Thoracic aorta (tissue), 2 donors: ENCODE measurements around the gene KTI12. TPM values are rescaled to one million over a fixed set of nuclear protein-coding genes. Genes with fewer than 3 reads are reported as not detected.
"Not testable (repeated sequence)": the region's sequence is repeated elsewhere in the genome, so short reads cannot be mapped to it uniquely, and the experiment has no call there.

Experiments
- ATAC-seq: fragments of 150-250 bp; one replicate; pipeline ENCODE4 v1.8.0; 2017; ENCODE audit warnings: low read depth; ENCODE audit not compliant: insufficient number of reproducible peaks, low FRiP score
- DNase-seq: peaks from one replicate; pipeline ENCODE4 v3.0.0-alpha.2; 2020; ENCODE audit warnings: low spot score
- H3K27ac ChIP-seq, 2 donors: fragments of 200-600 bp; sonication (generic); 1 replicate in 1 of 2; 2 replicates in 1 of 2; pipeline ENCODE4 v1.5.1; 2016; ENCODE audit warnings: mild to moderate bottlenecking in 2 of 2, moderate library complexity in 2 of 2
- H3K27me3 ChIP-seq: fragments of 200-600 bp; sonication (generic); replicated peaks from 2 replicates; pipeline ENCODE4 v1.6.0; 2016; ENCODE audit warnings: mild to moderate bottlenecking; ENCODE audit not compliant: insufficient read depth
- H3K36me3 ChIP-seq: fragments of 200-600 bp; sonication (generic); one replicate; pipeline ENCODE4 v1.5.1; 2016
- H3K4me1 ChIP-seq, 2 donors: fragments of 200-600 bp; sonication (generic); 1 replicate in 1 of 2; 2 replicates in 1 of 2; pipeline versions ENCODE4 v1.5.1 to v1.6.0; 2016; ENCODE audit warnings: low read depth in 2 of 2, mild to moderate bottlenecking in 1 of 2; ENCODE audit not compliant: control insufficient read depth in 1 of 2
- H3K4me3 ChIP-seq: fragments of 200-600 bp; sonication (generic); 2 replicates; pipeline ENCODE4 v1.5.1; 2016; ENCODE audit warnings: mild to moderate bottlenecking
- H3K9me3 ChIP-seq: fragments of 200-600 bp; sonication (generic); 2 replicates; pipeline ENCODE4 v1.5.1; 2016
- total RNA-seq, 2 donors: library from RNA; depleted of rRNA; stranded (reverse); fragments of >200 nt; gene quantifications; one replicate each; pipeline versions ENCODE4 v1.1.0 to v1.2.3, GENCODE V29; 2016
- TF ChIP-seq, protein P1 (sequence below): fragments of 200-600 bp; sonication (generic); IDR thresholded peaks from one replicate; pipeline ENCODE4 v1.5.1; 2019; ENCODE audit warnings: antibody characterized with exemption

Gene KTI12
- total RNA-seq, 2 donors from 2014 or later = 5.4 to 16.2 TPM

- no peak for ATAC-seq
Measured at GRCh38 chr1:52037909-52038308, 4.3 kb upstream of the KTI12 start.

DNA sequence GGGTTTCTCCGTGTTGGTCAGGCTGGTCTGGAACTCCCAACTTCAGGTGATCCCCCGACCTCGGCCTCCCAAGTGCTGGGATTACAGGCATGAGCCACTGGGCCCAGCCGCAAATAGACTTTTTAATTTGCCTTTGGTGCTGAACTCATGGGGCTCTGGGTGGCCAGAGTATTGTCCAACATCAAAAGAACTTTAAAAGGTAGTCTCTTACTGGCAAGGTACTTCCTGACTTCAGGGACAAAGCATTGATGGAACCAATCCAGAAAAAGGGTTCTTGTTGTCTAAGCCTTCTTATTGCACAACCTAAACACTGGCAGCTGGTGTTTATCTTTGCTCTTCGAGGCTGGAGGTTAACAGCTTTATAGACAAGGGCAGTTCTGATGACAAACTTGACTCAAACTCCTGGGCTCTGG is 3.8 kb upstream of the KTI12 start:
- ATAC-seq (no peak), DNase-seq (no peak)
- no peak overlapping the region for H3K27ac ChIP-seq
- peaks cover 13% of the 10 kb centered on the region for H3K36me3 ChIP-seq
- H3K4me1 ChIP-seq = peaks cover 5 to 6% of the 10 kb centered on the region in 2 donors
- H3K4me3 ChIP-seq = no peak overlapping the region
- H3K27me3 ChIP-seq = no peaks in the 10 kb centered on the region
- TF ChIP-seq, protein P1, sequence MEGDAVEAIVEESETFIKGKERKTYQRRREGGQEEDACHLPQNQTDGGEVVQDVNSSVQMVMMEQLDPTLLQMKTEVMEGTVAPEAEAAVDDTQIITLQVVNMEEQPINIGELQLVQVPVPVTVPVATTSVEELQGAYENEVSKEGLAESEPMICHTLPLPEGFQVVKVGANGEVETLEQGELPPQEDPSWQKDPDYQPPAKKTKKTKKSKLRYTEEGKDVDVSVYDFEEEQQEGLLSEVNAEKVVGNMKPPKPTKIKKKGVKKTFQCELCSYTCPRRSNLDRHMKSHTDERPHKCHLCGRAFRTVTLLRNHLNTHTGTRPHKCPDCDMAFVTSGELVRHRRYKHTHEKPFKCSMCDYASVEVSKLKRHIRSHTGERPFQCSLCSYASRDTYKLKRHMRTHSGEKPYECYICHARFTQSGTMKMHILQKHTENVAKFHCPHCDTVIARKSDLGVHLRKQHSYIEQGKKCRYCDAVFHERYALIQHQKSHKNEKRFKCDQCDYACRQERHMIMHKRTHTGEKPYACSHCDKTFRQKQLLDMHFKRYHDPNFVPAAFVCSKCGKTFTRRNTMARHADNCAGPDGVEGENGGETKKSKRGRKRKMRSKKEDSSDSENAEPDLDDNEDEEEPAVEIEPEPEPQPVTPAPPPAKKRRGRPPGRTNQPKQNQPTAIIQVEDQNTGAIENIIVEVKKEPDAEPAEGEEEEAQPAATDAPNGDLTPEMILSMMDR = no peak
- no peaks in the 10 kb centered on the region for H3K9me3 ChIP-seq

More at GRCh38 chr1:52037909-52038308, 4.3 kb upstream of the KTI12 start:
- TF ChIP-seq, protein P1 = no peak
- no peaks in the 10 kb centered on the region for H3K9me3 ChIP-seq
- no peak overlapping the region for H3K4me3 ChIP-seq
- no peak for DNase-seq
- H3K4me1 ChIP-seq = peaks cover 4% of the 10 kb centered on the region in 2 donors
- H3K27ac ChIP-seq = no peak overlapping the region
- H3K27me3 ChIP-seq = no peaks in the 10 kb centered on the region
- peaks cover 13% of the 10 kb centered on the region for H3K36me3 ChIP-seq

DNA sequence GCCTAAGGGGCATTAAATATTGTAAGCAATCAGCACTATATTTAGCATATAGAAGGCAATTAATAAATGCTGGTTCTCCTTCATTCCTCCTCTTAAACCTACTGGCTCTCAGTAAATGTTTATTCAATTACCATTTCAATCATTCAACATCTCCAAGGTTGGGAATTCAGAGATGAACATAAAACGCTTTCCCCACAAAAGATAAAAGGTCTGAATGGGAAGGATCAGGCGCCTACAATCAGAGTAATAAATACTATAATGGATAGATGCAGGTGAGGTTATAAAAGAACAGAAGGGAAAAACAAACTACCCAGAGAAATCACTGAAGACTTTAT is 407 bp upstream of the KTI12 start:
- Histone ChIP-seq H3K27me3 (no peaks in the 10 kb centered on the region), H3K4me1 (peaks cover 21 to 28% of the 10 kb centered on the region in 2 donors), H3K36me3 (no peaks in the 10 kb centered on the region), H3K9me3 (no peaks in the 10 kb centered on the region), H3K27ac (peak overlapping the region; percentile 88 to 91), H3K4me3 (peak overlapping the region; percentile 84)
- ATAC-seq (no peak), DNase-seq (no peak)
- TF ChIP-seq, protein P1 = no peak

DNA sequence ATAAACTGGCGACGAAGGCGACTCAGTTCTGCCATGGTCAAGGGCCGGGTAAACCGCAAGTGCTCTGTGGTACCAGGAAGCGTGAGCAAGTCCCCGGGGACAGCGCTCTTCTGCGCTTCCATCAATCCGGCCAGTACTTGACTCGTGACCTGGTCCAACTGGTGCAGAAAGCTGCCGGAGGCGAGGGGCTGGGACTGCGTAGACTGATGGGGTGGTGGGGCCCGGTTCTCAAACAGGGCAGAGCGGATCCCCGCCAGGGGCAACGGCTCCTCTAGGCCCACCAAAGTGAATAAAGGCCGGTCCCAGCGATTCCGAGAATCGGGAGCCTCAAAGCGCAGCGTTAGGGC is 852 bp downstream of the KTI12 start:
- H3K9me3 ChIP-seq = no peaks in the 10 kb centered on the region
- TF ChIP-seq, protein P1 = no peak
- H3K27ac ChIP-seq = peak overlapping the region; percentile 88 to 91
- H3K36me3 ChIP-seq = no peaks in the 10 kb centered on the region
- H3K27me3 ChIP-seq = no peaks in the 10 kb centered on the region
- DNase-seq (no peak), ATAC-seq (no peak)
- H3K4me3 ChIP-seq = peak overlapping the region; percentile 84
- H3K4me1 ChIP-seq = peaks cover 21 to 28% of the 10 kb centered on the region in 2 donors

GRCh38 chr1:52032124-52032784 is 1.4 kb downstream of the KTI12 start:
- TF ChIP-seq, protein P1 = no peak
- Histone ChIP-seq H3K27me3 (no peaks in the 10 kb centered on the region), H3K9me3 (no peaks in the 10 kb centered on the region), H3K36me3 (no peaks in the 10 kb centered on the region), H3K4me3 (peak overlapping the region; percentile 84), H3K27ac (peak overlapping the region; percentile 88 to 91), H3K4me1 (peaks cover 21 to 28% of the 10 kb centered on the region in 2 donors)
- DNase-seq (no peak), ATAC-seq (no peak)

GRCh38 chr1:52028839-52029238 is 4.8 kb downstream of the KTI12 start:
- ATAC-seq, H3K27ac ChIP-seq, H3K4me3 ChIP-seq, DNase-seq, H3K27me3 ChIP-seq, H3K9me3 ChIP-seq: not testable (repeated sequence)
- peaks cover 12% of the 10 kb centered on the region for H3K36me3 ChIP-seq
- peaks cover 17 to 26% of the 10 kb centered on the region in 2 donors for H3K4me1 ChIP-seq
